NCI-H526 treated with DMSO at 0.1 percent for 48 hours (cell line): ENCODE results near the gene IGFBP7.
"Not testable (repeated sequence)": the region's sequence is repeated elsewhere in the genome, so short reads cannot be mapped to it uniquely, and the experiment has no call there.

Experiments used
- DNase-seq: peaks from one replicate; lab custom pipeline; 2025; lab: John Stamatoyannopoulos, UW

Gene IGFBP7

DNA sequence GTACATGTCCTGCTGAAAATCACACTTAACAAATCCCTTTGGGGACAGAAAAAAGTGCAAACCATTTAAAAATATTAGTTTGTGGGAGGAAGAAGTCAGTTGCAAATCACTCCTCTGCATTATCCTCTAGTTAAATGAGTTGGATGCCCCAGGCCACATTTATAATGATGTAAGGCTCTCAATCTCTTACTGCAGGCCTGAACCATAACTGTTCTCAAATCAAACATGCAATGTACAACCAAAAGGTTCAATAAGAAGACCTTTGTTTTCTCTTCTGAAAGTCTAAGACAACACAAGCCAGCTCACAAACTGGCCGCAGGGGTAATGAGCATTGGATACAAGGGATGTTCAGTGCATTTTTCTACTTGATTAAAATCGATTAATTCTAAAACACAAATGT, 39.7 kb downstream of the IGFBP7 start:
- DNase-seq: no peak

DNA sequence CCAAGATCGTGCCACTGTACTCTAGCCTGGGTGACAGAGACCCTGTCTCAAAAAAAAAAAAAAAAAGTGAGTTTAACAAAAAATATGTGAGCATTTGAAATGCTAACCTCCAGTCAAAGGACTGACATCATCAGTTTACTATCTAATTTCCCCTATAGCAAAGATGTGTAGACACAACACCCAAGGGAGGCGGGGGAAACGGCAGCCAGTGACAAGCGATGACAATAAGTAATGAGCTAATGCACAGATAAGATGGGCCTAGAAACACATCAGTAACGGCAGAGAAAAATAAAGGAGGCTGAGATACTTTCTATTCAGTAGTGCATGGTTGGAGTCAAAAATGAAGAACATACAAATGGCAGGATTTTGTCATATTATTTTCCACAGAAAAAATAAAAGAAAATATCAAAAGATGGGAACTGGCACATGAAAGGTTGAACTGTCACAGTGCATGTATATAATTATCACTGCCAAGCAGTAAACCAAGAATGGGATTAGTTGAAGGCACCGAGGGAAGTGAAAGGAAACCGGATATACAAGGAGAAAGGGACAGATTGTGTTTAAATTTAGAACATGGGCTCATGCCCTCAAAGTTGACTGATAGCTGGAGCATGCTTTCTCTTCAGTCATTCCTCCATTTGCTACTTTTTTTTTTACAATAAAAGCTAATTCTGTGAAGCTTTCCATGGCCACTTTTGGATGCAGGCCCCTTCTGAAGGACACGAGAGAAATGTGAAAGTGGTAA, 41.8 kb downstream of the IGFBP7 start:
- DNase-seq: no peak

GRCh38 chr4:57065730-57066482, 44.3 kb downstream of the IGFBP7 start:
- no peak for DNase-seq

DNA sequence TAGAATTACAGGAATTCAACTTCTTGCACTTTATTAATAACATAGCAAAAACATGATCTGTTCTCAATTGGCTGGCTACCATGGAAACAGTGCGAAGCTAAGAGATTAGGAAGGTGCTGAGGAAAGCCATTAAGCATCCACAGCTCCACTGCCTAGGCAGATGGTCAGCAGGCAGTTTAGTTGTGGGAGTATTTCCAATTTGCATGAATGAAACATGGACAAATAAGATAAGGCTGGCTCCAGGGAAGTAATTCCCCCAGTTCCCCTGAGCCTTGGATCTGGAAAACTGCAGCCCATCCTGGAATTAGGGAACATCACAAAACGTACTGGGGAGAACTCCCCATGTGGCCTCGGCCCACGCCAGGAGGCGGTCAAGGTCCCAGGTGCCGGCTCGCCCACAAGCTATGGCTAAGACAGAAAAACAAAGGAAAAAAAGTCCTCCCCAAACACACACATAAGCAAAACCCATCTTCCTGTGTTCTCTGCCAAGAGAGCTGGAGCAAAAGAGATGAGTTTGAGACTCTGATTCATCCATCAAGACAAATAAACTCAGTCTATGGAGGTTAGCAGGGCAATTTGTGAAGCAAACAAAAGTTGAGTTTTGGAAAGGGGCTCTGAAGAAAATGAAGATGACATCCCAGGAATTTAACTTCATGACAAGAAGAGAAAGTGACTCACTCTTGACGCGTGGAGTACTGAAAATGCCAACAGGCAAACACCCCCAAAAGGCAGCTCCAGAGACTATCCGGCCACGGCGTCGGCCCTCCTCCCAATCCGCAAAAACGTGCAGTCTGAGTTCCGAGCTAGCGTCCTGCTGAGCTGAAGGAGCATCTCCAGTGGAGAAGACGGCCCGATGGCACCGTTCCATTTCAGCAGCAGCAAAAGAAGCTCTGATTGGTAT, 45.1 kb downstream of the IGFBP7 start:
- DNase-seq: no peak

GRCh38 chr4:57064120-57064519, 46.1 kb downstream of the IGFBP7 start:
- no peak for DNase-seq

- no peak for DNase-seq
These were observed 46.7 kb downstream of the IGFBP7 start for GRCh38 chr4:57063518-57063917.

- no peak for DNase-seq
These were observed 48.8 kb downstream of the IGFBP7 start for GRCh38 chr4:57061395-57061794.

DNA sequence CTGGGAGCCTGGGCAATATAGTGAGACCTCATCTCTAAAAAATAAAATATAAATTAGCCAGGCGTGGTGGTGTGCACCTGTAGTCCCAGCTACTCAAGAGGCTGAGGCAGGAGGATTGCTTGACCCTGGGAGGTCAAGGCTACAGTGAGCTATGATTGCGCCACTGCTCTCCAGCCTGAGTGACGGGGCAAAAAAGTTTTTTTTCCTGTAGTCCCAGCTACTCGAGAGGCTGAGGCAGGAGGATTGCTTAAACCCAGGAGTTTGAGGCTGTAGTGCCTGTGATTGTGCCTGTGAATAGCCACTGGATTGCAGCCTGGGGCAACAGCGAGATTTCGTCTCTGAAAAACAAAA, 49.5 kb downstream of the IGFBP7 start:
- DNase-seq: not testable (repeated sequence)

- no peak for DNase-seq
These were observed 50.1 kb downstream of the IGFBP7 start for GRCh38 chr4:57059890-57060716.

DNA sequence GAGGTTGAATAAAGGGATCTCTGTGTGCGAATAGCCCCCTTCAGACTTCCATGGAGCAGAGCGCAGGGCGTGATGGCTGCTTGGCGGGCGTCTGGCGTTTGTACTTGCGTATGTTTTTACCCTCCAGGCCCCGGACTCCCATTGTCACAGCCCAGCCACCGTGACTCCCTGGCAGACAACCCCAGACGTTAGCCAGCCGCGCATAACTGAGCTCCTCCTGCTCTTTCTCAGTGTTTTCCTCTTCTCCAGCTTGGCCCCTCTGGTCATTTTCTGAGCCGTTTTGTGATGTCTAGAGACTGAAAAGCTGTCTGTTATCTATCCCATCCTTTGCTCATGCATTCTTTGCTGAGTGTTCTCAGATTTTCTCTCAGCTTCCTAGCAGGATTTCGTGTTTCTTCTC, 54.3 kb downstream of the IGFBP7 start:
- no peak for DNase-seq

DNA sequence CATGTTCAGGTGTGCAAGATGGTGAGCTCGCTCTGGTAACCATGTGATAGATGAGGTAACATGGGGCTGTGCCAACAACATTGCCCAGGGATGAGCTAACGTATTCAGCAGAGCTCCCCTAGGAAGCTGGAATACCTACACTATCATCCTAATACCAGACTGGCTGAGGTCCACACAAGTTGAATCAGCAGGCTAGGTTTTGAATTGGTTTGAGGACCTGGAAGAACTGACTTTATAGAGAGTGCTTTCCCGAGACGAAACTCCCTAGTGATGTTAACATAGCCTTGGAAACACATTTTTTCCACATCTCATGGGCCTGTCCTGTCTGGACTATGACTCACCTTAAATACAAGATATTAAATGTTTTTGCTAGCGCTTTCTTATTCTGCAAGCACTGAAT, 56.7 kb downstream of the IGFBP7 start:
- DNase-seq: no peak

DNA sequence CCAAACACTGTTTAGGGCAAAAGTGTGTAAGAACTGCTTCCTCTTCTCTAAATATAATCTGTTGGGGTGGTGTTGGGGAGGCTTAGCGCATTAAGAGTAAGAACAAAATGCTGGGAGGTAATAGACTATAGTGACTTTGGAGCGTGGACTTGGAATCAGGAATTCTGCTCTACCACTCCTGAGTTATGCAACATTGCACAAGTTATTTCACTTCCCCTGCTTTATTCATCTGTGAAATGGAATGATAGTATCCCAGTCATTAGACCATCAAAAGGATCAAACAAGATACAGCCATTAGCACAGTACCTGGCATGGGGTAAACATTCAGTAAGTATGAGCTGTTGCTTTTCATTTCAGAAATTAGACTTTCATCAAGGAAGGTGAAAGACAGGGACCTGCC, 58.7 kb downstream of the IGFBP7 start:
- DNase-seq: no peak

GRCh38 chr4:57051095-57051494, 59.1 kb downstream of the IGFBP7 start:
- DNase-seq: no peak

DNA sequence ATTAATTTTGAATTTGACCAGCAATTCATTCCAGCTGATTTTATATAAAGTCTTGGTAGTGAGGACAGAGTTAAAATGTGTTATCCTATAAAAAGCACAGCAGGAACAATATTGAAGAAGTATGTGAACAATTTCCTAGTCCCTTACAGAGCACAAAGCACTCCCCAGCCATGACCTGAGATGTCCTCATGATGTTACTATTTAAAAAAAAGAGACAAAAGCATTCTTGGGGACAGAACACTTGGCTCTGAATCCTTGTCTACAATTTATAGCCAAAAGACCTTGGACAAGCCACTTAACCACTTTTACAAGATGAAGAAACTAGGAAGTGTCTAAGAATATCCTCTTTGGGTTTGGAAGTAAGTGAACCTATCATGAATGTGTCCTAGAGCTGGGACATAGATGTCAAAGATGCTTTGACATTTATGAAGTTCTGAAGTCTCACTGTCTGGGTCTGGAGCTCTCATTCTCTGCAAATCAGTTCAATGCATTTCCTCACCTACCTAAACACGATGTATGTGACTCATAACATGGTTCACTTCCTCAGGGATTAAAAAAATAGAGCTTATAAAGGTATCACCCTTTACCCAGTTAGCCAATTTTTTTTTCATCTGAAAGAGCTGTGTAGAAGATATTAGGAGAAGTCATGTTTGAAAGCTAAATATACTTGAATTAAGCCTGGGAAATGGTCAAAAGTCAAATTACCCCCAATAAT, 61.4 kb downstream of the IGFBP7 start:
- DNase-seq: no peak

GRCh38 chr4:57047046-57047445, 63.1 kb downstream of the IGFBP7 start:
- not testable (repeated sequence) for DNase-seq

DNA sequence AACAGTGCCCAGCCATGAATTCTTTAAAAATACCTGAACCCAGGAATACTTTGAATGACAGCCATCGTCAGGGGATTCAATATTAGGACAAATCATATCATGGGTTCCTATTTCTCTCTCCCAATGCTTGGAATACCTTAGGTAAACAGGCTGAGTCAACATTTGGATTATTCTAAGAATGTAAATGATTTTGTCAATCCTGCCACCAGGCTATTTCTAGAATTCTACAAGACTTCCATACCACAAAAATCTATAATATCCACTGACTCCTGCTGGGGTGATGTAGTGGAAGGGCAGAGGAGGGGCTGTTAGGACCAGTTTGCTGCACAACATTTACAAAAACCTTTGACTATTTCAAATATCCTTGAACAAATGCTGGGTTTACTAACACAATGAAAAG, 65.2 kb downstream of the IGFBP7 start:
- DNase-seq: no peak

- no peak for DNase-seq
These were observed 65.9 kb downstream of the IGFBP7 start for GRCh38 chr4:57044279-57044678.

- DNase-seq: no peak
These were observed 66.6 kb downstream of the IGFBP7 start for GRCh38 chr4:57043347-57044251.

- DNase-seq: no peak
These were observed 67.4 kb downstream of the IGFBP7 start for GRCh38 chr4:57042711-57043169.

DNA sequence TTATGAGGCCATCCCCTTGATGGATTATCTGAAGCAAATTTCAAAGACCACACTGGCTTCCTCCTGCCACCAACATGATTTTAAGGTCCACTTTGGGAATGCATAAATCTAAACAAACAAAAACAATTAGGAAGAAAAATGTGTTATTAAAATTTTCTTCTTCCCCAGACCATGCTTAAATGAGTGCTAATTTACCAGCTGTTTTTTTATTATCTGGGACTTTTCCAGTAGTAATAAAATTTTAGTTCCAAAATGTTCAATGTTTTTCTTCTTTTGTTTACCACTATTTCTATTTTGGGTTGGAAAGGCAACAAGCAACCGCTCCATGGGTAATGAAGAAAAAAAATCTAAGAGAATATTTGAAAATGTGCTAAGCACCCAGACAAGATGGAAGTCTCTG, 69.2 kb downstream of the IGFBP7 start:
- DNase-seq: no peak
